ENCODE measurements around the gene LPO.

DNA sequence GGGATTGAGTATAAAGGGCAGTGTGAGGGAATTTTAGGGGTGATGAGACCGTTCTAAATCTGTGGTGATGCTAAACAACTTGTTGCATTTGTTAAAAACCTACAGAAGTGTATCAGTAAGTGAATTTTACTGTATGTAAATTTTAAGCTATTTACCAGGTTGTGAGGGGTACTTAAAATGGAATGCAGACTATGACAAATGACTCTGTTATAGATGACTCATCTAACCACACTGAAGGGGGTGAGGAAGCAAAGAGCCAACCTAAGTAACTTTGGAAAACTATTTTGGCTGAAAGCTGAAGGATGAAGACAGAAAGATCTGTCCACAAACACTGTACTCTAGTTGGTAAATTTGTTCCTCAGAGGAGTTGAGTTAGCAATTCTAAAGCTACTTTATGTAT is 14.1 kb upstream of the LPO start:
- TF ChIP-seq, protein P1, sequence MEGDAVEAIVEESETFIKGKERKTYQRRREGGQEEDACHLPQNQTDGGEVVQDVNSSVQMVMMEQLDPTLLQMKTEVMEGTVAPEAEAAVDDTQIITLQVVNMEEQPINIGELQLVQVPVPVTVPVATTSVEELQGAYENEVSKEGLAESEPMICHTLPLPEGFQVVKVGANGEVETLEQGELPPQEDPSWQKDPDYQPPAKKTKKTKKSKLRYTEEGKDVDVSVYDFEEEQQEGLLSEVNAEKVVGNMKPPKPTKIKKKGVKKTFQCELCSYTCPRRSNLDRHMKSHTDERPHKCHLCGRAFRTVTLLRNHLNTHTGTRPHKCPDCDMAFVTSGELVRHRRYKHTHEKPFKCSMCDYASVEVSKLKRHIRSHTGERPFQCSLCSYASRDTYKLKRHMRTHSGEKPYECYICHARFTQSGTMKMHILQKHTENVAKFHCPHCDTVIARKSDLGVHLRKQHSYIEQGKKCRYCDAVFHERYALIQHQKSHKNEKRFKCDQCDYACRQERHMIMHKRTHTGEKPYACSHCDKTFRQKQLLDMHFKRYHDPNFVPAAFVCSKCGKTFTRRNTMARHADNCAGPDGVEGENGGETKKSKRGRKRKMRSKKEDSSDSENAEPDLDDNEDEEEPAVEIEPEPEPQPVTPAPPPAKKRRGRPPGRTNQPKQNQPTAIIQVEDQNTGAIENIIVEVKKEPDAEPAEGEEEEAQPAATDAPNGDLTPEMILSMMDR (IDR thresholded peaks at IDR 0.05; ENCODE audit: low read length), result no peak
- no peak for TF ChIP-seq EZH2 (optimal IDR thresholded peaks at IDR 0.05; ENCODE audit: low read depth, low read length)

All from MM.1S (cell line).